ENCODE results near the gene EZH1. TPM values are rescaled to one million over a fixed set of nuclear protein-coding genes. Genes with fewer than 3 reads are reported as not detected.
"Not testable (repeated sequence)": the region's sequence is repeated elsewhere in the genome, so short reads cannot be mapped to it uniquely, and the experiment has no call there.

EZH1 gene
- polyA plus RNA-seq, 1 donor from 2014 or later = 52.5 TPM

GRCh38 chr17:42768006-42768405 is 23.2 kb upstream of the EZH1 start:
- H3K4me3 ChIP-seq (ENCODE audit: low read length); H3K4me2 ChIP-seq (ENCODE audit: low read length); H3K36me3 ChIP-seq (ENCODE audit: insufficient read depth, low read length); H3K9ac ChIP-seq (ENCODE audit: low read length); H3K9me2 ChIP-seq (ENCODE audit: insufficient read depth, low read length); H4K20me1 ChIP-seq (ENCODE audit: insufficient read depth); H3K27me3 ChIP-seq (ENCODE audit: insufficient read depth, low read depth, low read length); H3K79me2 ChIP-seq (replicated peaks; ENCODE audit: insufficient read depth, low read length); H3K9me3 ChIP-seq (ENCODE audit: low read length); H3K27ac ChIP-seq (ENCODE audit: low read length); H3F3A ChIP-seq (ENCODE audit: insufficient read depth, low read length, poor library complexity, severe bottlenecking); H2AFZ ChIP-seq (ENCODE audit: low read depth, low read length): not testable (repeated sequence)

- no peak overlapping the region for H2AFZ ChIP-seq (ENCODE audit: low read depth, low read length)
- TF ChIP-seq MXI1 (conservative IDR thresholded peaks at IDR 0.05; ENCODE audit: poor library complexity, severe bottlenecking) (no peak), EZH2 (IDR thresholded peaks at IDR 0.05; ENCODE audit: borderline replicate concordance, insufficient read depth, low read length, poor library complexity, severe bottlenecking) (no peak), SMC3 (conservative IDR thresholded peaks at IDR 0.05; ENCODE audit: poor library complexity) (no peak), EP300 (conservative IDR thresholded peaks at IDR 0.05; ENCODE audit: poor library complexity, severe bottlenecking) (no peak), TAF1 (IDR thresholded peaks at IDR 0.05; ENCODE audit: low read depth) (no peak), REST (IDR thresholded peaks at IDR 0.05; ENCODE audit: borderline replicate concordance) (no peak), POLR2AphosphoS5 (IDR thresholded peaks at IDR 0.05) (no peak), RAD21 (conservative IDR thresholded peaks at IDR 0.05) (no peak)
- TF ChIP-seq, protein P1, sequence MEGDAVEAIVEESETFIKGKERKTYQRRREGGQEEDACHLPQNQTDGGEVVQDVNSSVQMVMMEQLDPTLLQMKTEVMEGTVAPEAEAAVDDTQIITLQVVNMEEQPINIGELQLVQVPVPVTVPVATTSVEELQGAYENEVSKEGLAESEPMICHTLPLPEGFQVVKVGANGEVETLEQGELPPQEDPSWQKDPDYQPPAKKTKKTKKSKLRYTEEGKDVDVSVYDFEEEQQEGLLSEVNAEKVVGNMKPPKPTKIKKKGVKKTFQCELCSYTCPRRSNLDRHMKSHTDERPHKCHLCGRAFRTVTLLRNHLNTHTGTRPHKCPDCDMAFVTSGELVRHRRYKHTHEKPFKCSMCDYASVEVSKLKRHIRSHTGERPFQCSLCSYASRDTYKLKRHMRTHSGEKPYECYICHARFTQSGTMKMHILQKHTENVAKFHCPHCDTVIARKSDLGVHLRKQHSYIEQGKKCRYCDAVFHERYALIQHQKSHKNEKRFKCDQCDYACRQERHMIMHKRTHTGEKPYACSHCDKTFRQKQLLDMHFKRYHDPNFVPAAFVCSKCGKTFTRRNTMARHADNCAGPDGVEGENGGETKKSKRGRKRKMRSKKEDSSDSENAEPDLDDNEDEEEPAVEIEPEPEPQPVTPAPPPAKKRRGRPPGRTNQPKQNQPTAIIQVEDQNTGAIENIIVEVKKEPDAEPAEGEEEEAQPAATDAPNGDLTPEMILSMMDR (IDR thresholded peaks at IDR 0.05; ENCODE audit: poor library complexity, severe bottlenecking) = no peak
- H3K9ac ChIP-seq (ENCODE audit: low read length) = no peak overlapping the region
These were observed 22.7 kb upstream of the EZH1 start for GRCh38 chr17:42767512-42767911.

GRCh38 chr17:42766124-42766523 is 21.3 kb upstream of the EZH1 start:
- Histone ChIP-seq H3K36me3 (ENCODE audit: insufficient read depth, low read length) (no peaks in the 10 kb centered on the region), H3K27ac (ENCODE audit: low read length) (no peak overlapping the region), H3K27me3 (ENCODE audit: insufficient read depth, low read depth, low read length) (peaks cover 11% of the 10 kb centered on the region), H3K4me3 (ENCODE audit: low read length) (no peak overlapping the region), H4K20me1 (ENCODE audit: insufficient read depth) (no peaks in the 10 kb centered on the region), H3K9ac (ENCODE audit: low read length) (no peak overlapping the region), H3F3A (ENCODE audit: insufficient read depth, low read length, poor library complexity, severe bottlenecking) (no peaks in the 10 kb centered on the region), H3K9me2 (ENCODE audit: insufficient read depth, low read length) (no peaks in the 10 kb centered on the region), H2AFZ (ENCODE audit: low read depth, low read length) (no peak overlapping the region), H3K9me3 (ENCODE audit: low read length) (no peaks in the 10 kb centered on the region), H3K4me2 (ENCODE audit: low read length) (no peak overlapping the region), H3K79me2 (replicated peaks; ENCODE audit: insufficient read depth, low read length) (no peaks in the 10 kb centered on the region)
- TF ChIP-seq SMC3 (conservative IDR thresholded peaks at IDR 0.05; ENCODE audit: poor library complexity) = no peak
- TF ChIP-seq MXI1 (conservative IDR thresholded peaks at IDR 0.05; ENCODE audit: poor library complexity, severe bottlenecking) = no peak
- TF ChIP-seq, protein P1 (IDR thresholded peaks at IDR 0.05; ENCODE audit: poor library complexity, severe bottlenecking) = no peak
- TF ChIP-seq EZH2 (IDR thresholded peaks at IDR 0.05; ENCODE audit: borderline replicate concordance, insufficient read depth, low read length, poor library complexity, severe bottlenecking) = no peak
- TF ChIP-seq EP300 (conservative IDR thresholded peaks at IDR 0.05; ENCODE audit: poor library complexity, severe bottlenecking) = no peak
- TF ChIP-seq POLR2AphosphoS5 (IDR thresholded peaks at IDR 0.05) = no peak
- no peak for TF ChIP-seq REST (IDR thresholded peaks at IDR 0.05; ENCODE audit: borderline replicate concordance)
- TF ChIP-seq RAD21 (conservative IDR thresholded peaks at IDR 0.05) = no peak
- no peak for TF ChIP-seq TAF1 (IDR thresholded peaks at IDR 0.05; ENCODE audit: low read depth)

More at GRCh38 chr17:42767512-42767911, 22.7 kb upstream of the EZH1 start:
- Histone ChIP-seq H3K4me3 (ENCODE audit: low read length) (no peak overlapping the region), H3K79me2 (replicated peaks; ENCODE audit: insufficient read depth, low read length) (no peaks in the 10 kb centered on the region), H3K9me3 (ENCODE audit: low read length) (no peaks in the 10 kb centered on the region), H3K36me3 (ENCODE audit: insufficient read depth, low read length) (no peaks in the 10 kb centered on the region), H3K9me2 (ENCODE audit: insufficient read depth, low read length) (no peaks in the 10 kb centered on the region), H3F3A (ENCODE audit: insufficient read depth, low read length, poor library complexity, severe bottlenecking) (no peaks in the 10 kb centered on the region), H3K27me3 (ENCODE audit: insufficient read depth, low read depth, low read length) (no peaks in the 10 kb centered on the region), H3K4me2 (ENCODE audit: low read length) (no peak overlapping the region), H3K27ac (ENCODE audit: low read length) (no peak overlapping the region), H4K20me1 (ENCODE audit: insufficient read depth) (no peaks in the 10 kb centered on the region)
